Stimulated activated CD8-positive, alpha-beta memory T cell treated with anti-CD3 and anti-CD28 coated beads, Interleukin-7, amount 100 ng/mL, for 1 hour (primary cell): Measurements from ENCODE around the gene TMPRSS9.
"Not testable (repeated sequence)": the region's sequence is repeated elsewhere in the genome, so short reads cannot be mapped to it uniquely, and the experiment has no call there.

Experiments used
- DNase-seq, 2 donors: peaks; one replicate each; pipeline ENCODE4 v3.0.0-alpha.2; 2020; ENCODE audit warnings: low read depth in 2 of 2

The TMPRSS9 gene

DNA sequence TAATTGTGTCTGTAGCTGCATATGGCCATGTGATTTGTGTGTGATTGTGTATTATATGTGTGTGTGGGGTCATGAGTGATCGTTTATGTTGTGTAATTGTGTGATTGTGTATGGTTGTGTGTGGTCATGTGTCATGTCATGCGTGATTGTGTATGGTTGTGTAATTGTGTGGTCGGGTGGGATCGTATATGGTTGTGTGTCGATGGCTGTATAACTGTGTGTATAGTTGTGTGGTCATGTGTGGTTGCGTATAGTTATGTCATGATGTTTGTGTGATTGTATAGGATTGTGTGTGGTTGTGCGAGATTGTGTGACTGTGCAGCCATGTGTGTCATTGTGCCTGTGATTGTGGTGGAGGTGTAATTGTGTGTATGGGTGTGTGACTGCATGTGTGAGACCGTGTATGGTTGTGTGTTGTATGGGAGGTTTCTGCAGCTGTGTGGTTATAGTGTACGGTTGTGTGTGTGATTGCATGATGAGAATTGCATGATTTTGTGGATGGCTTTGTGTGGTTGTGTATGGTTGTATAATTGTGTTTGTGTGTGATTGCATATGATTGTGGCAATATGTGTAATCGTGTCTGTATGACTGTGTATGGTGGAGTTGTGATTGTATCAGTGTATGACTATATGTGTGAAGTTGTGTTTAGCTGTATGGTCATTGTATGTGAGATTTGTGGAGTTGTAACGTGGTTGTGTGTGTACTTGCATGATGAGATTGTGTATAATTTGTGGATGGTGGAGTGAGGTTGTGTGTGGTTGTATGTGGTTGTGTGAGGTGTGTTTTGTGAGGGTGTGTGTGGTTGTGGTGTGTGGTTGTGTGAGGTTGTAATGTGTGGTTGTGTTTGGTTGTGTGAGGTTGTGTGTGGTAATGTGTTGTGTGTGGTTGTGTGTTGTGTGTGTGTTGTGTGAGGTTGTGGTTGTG is 2.2 kb downstream of the TMPRSS9 start:
- DNase-seq: no peak

DNA sequence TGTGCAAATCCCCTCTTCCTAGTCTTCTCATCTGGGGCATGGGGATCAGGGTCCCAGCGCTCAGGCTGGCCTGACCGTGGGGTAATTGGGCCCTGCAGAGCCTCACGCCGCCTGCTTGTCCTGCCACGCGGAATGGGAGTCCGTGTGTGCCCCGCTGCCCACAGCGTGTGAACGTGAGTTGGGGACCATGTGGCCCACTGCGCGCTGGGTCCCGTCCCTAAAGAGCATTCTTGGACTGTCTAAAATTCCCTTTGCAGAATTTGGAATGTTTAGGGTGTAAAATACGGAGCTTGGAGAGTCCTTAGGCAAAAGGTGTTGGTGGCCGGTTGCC is 2.9 kb downstream of the TMPRSS9 start:
- no peak for DNase-seq

DNA sequence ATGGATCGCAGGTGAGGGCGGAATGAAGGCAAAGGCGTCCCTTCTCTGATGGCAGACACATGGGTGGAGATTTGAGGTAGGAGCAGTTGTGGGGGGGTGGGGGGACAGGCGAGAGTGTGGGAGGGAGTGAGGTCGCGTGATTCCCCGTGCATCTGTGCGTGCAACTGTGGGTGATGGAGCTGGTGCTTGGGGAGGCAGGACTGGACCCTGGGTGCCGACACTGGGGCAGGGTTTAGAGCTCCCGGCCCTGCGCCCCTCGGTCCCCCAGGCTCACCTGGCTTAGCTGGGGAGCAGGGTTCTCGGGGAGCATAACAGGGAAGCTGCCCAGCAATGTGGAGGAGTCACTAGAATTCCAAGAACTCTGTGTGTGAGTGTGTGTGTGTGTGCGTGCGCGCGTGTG is 3.4 kb downstream of the TMPRSS9 start:
- DNase-seq: no peak

GRCh38 chr19:2365201-2365970 is 5.3 kb downstream of the TMPRSS9 start:
- no peak for DNase-seq

- DNase-seq: no peak
These were observed 11.6 kb downstream of the TMPRSS9 start for GRCh38 chr19:2371656-2372055.

DNA sequence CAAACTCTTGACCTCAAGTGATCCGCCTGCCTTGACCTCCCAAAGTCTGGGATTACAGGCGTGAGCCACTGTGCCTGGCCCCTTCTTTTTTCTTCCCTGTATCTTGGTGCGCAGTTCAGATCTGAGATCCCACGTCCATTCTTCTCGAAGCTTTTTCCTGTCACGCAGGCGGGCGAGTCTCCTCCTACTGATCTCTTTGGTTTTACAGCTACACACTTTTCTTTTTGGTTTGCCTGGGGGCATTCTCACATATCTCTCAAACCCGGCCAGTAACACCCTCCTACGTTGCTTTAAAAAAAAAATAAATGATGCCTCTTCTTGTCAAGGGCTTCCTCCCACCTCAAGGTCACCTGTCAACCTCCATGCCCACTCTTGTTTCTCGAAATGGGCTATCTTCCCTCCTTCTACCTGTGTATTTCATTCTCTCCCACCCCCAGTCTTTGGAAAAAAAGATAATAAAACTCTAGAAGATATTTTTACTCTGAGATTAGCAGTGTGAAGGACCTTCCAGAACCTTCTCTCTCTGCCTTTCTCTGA is 12.1 kb downstream of the TMPRSS9 start:
- no peak for DNase-seq

- no peak for DNase-seq
These were observed 14.7 kb downstream of the TMPRSS9 start for GRCh38 chr19:2374808-2375207.

- DNase-seq: no peak
These were observed 15.5 kb downstream of the TMPRSS9 start for GRCh38 chr19:2375353-2376121.

DNA sequence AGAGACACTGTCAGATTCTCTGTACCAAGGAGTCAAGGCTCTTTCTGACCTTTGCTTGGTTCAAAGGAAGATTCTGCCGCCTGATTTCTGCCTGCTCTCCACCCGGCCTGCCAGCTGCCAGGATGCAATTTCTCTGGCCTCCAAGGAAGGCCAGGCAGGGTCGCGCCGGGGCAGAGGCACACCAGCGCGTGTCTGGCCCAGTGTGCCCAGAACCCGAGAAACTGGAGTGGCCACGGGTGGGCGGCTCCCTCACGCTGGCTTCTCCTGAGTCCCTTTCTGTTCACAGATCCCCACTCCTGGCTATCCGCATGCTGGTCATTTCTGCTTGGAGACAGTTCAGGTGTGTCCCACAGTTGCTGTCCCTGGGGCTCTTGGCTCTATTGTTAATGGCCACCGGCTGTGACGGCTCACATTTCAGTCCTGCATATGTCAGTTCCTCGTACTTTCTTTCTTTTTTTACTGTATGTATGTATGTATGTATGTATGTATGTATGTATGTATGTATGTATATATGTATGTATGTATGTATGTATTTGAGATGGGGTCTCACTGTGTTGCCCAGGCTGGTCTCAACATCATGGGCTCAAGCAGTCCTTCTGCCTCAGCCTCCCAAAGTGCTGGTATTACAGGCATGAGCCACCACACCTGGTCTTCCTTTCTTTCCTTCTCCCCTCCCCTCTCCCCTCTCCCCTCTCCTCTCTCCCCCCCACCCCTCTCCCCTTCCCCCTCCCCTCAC is 16.9 kb downstream of the TMPRSS9 start:
- no peak for DNase-seq

DNA sequence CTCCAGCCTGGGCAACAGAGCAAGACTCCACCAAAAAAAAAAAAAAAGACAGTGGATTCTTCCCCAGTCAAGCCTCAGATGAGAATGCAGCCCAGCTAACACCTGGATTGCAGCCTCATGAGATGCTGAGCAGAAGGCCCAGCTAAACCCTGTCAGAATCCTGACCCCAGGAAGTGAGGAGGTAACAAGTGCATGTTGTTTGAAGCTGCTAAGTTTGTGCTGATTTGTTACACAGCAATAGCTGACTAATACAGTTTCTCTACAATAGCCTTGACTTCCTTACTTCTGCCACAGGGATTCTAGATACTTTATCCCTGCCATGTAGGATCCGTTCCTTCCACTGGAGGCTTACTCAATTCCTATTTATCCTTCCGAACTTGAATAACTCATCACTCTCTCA is 20.5 kb downstream of the TMPRSS9 start:
- no peak for DNase-seq

DNA sequence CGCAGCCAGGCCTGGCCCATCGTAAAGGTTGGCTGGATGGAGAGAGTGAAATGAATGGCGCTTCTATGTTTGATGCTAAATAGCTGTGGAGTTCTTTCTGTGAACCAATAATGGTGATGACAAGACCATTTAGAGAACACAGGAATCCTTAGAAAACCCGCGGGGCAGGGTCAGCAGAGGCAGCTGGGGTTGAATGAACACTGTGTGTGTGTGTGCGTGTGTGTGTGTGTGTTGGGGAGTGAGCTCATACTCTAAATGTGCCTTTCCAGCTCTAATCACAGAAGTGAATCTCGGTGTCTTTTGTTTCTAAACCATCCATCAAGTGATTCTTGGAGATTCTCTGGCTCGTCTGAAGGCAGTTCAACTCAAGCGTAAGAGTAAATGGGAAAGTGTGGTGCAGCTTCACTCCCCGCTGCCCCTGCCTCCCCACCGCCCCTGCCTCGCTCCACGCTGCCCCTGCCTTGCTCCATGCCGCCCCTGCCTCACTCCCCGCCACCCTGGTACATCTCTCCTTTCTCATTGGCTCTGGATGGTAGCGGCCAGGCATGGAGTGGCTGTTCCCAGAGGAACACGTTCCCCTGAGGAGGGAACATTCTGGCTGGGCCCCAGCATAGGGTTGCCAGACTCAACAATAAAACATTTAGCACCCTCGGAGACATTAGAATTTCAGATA is 21.2 kb downstream of the TMPRSS9 start:
- no peak for DNase-seq

- DNase-seq: no peak
These were observed 22.6 kb downstream of the TMPRSS9 start for GRCh38 chr19:2382530-2383222.

GRCh38 chr19:2385053-2385721 is 25.1 kb downstream of the TMPRSS9 start:
- DNase-seq: no peak

- DNase-seq: no peak
These were observed 27.6 kb downstream of the TMPRSS9 start for GRCh38 chr19:2387367-2388288.

GRCh38 chr19:2389594-2389993 is 29.5 kb downstream of the TMPRSS9 start:
- no peak for DNase-seq

DNA sequence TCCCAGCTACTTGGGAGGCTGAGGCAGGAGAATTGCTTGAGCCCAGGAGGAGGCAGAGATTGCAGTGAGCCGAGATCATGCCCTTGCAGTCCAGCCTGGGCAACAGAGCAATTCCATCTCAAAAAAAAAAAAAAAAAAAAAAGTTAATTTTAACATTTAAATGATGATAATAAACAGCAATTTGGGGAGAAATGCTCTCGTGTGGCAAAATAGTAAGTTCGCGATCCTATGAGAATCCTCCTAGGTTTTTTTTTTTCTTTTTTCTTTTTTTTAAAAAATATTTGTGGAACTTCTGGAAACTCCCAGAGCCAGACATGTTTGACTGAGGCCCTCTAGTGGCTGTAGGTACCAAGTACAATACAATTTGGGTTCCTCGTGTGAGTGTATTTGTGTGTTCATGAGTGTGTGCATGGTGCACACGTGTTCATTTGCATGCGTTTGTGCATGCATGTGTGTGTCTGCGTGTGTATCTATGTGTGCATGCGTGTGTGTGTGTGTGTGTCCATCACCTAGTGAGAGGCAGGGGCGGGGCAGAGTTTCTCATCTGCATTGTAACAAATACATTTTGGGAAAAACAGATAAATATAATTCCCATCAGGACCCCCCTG is 31.2 kb downstream of the TMPRSS9 start:
- DNase-seq: peak in 1 of 2 donors; percentile 13

GRCh38 chr19:2392366-2392765 is 32.3 kb downstream of the TMPRSS9 start:
- no peak for DNase-seq

GRCh38 chr19:2392899-2393298 is 32.8 kb downstream of the TMPRSS9 start:
- DNase-seq: not testable (repeated sequence)
